A549 (cell line): ENCODE data around the gene MALRD1. TPM values are rescaled to one million over a fixed set of nuclear protein-coding genes. Genes with fewer than 3 reads are reported as not detected.

Source experiments
- ATAC-seq, 2 experiments: fragments of 200-7000 bp in 1 of 2; fragments of >200 bp in 1 of 2; cut with Nextera tagmentation in 1 of 2; cut with Tn5 transposase in 1 of 2; 3 replicates each; pipeline versions ENCODE4 v1.8.0 to v1.9.1; 2018 to 2020; ENCODE audit warnings: mild to moderate bottlenecking in 1 of 2, moderate library complexity in 1 of 2
- CTCF ChIA-PET: fragments of 300-600 bp; sonication (Branson Sonifier 250); formaldehyde crosslinking; extraction: SDS; loops from one replicate; lab custom pipeline; 2021; ENCODE audit warnings: antibody characterized with exemption, inconsistent platforms; lab: Yijun Ruan, JAX
- POLR2A ChIA-PET: fragments of 350-600 bp; formaldehyde crosslinking; extraction: SDS; loops from one replicate; lab custom pipeline; 2021; ENCODE audit warnings: antibody characterized with exemption, inconsistent platforms; lab: Yijun Ruan, JAX
- DNase-seq, 2 experiments: peaks; one replicate each; pipeline versions ENCODE4 v3.0.0 to v3.0.0-alpha.2; 2011 to 2016; ENCODE audit warnings: low read depth in 1 of 2, low spot score in 1 of 2
- FAIRE-seq: peaks from 2 replicates; lab custom pipeline; 2011; peaks lifted over from hg19 to GRCh38; lab: Jason Lieb, UNC
- H3K27ac ChIP-seq, 2 experiments: fragments of >200 bp; sonication (Bioruptor Twin); formaldehyde crosslinking; 3 replicates each; pipeline ENCODE4 v1.5.1; 2016 to 2017
- H3K4me1 ChIP-seq: fragments of >200 bp; sonication (Bioruptor Twin); formaldehyde crosslinking; 3 replicates; pipeline ENCODE4 v1.6.1; 2016
- H3K4me2 ChIP-seq: fragments of >200 bp; sonication (Bioruptor Twin); formaldehyde crosslinking; 3 replicates; pipeline ENCODE4 v1.6.1; 2016
- H3K4me3 ChIP-seq: fragments of >200 bp; sonication (Bioruptor Twin); formaldehyde crosslinking; 3 replicates; pipeline ENCODE4 v1.5.1; 2016
- H3K9me3 ChIP-seq: fragments of >200 bp; sonication (Bioruptor Twin); formaldehyde crosslinking; 3 replicates; pipeline ENCODE4 v1.6.1; 2016
- BCL3 ChIP-seq: fragments of >200 bp; sonication (Bioruptor Twin); formaldehyde crosslinking; IDR thresholded peaks from 3 replicates; pipeline ENCODE4 v1.6.1; 2016
- CBX8 ChIP-seq: fragments of 200-600 bp; sonication (generic); IDR thresholded peaks from 2 replicates; pipeline ENCODE4 v1.6.1; 2016
- CHD4 ChIP-seq: fragments of 200-600 bp; sonication (generic); IDR thresholded peaks from 2 replicates; pipeline ENCODE4 v1.6.1; 2016; ENCODE audit warnings: antibody characterized with exemption, mild to moderate bottlenecking, borderline replicate concordance
- GATA3 ChIP-seq: IDR thresholded peaks from 2 replicates; pipeline ENCODE4 v1.6.1; 2012; ENCODE audit warnings: borderline replicate concordance
- HEYL ChIP-seq: fragments of 250-450 bp; sonication (Bioruptor Pico); IDR thresholded peaks from 2 replicates; pipeline ENCODE4 v1.8.0; 2021; ENCODE audit warnings: mild to moderate bottlenecking, moderate library complexity
- HOXA7 ChIP-seq: fragments of 250-450 bp; sonication (Bioruptor Pico); IDR thresholded peaks from 2 replicates; pipeline ENCODE4 v1.5.0; 2020; ENCODE audit warnings: mild to moderate bottlenecking, moderate library complexity
- HOXB13 ChIP-seq: fragments of 250-450 bp; sonication (Bioruptor Pico); IDR thresholded peaks from 2 replicates; pipeline ENCODE4 v1.5.0; 2020; ENCODE audit warnings: low read depth, mild to moderate bottlenecking, moderate library complexity
- JUN ChIP-seq, 2 experiments: fragments of >200 bp; sonication (Bioruptor Twin); formaldehyde crosslinking; IDR thresholded peaks; 2 replicates in 1 of 2; 3 replicates in 1 of 2; pipeline ENCODE4 v1.6.1; 2016 to 2017
- KDM5A ChIP-seq: fragments of 200-600 bp; sonication (generic); IDR thresholded peaks from 2 replicates; pipeline ENCODE4 v1.6.1; 2016; ENCODE audit warnings: antibody characterized with exemption, mild to moderate bottlenecking
- MAZ ChIP-seq: fragments of 150-350 bp; IDR thresholded peaks from 2 replicates; pipeline ENCODE4 v1.6.1; 2014; ENCODE audit warnings: antibody characterized with exemption, low read depth, low read length, borderline replicate concordance
- NFE2L2 ChIP-seq: fragments of 150-350 bp; conservative IDR thresholded peaks from 2 replicates; pipeline ENCODE4 v1.6.1; 2014; ENCODE audit warnings: low read length
- PBX3 ChIP-seq: IDR thresholded peaks from 2 replicates; pipeline ENCODE4 v1.6.1; 2012
- PHF8 ChIP-seq: fragments of 200-600 bp; sonication (generic); IDR thresholded peaks from 2 replicates; pipeline ENCODE4 v1.6.1; 2016; ENCODE audit warnings: low read depth, mild to moderate bottlenecking, antibody characterized with exemption, moderate library complexity, borderline replicate concordance
- POLR2A ChIP-seq: IDR thresholded peaks from 2 replicates; pipeline ENCODE4 v1.6.1; 2012; ENCODE audit warnings: mild to moderate bottlenecking, low read length
- RCOR1 ChIP-seq: fragments of 150-350 bp; IDR thresholded peaks from 2 replicates; pipeline ENCODE4 v1.6.1; 2014; ENCODE audit warnings: antibody characterized with exemption, low read length, low read depth
- REST ChIP-seq: fragments of 200-600 bp; sonication (generic); IDR thresholded peaks from 2 replicates; pipeline ENCODE4 v1.6.1; 2016; ENCODE audit warnings: antibody characterized with exemption, mild to moderate bottlenecking, moderate library complexity
- RNF2 ChIP-seq: fragments of 200-600 bp; sonication (generic); IDR thresholded peaks from 2 replicates; pipeline ENCODE4 v1.6.1; 2016; ENCODE audit warnings: low read depth, mild to moderate bottlenecking, antibody characterized with exemption, moderate library complexity, borderline replicate concordance
- SMC3 ChIP-seq: fragments of >200 bp; sonication (Bioruptor Twin); formaldehyde crosslinking; IDR thresholded peaks from 3 replicates; pipeline ENCODE4 v1.6.1; 2018; ENCODE audit warnings: inconsistent platforms
- TFCP2L1 ChIP-seq: fragments of 250-450 bp; sonication (Bioruptor Pico); IDR thresholded peaks from 2 replicates; pipeline ENCODE4 v1.5.0; 2021; ENCODE audit warnings: mild to moderate bottlenecking
- ZNF302 ChIP-seq: fragments of 250-450 bp; sonication (Bioruptor Pico); IDR thresholded peaks from 2 replicates; pipeline ENCODE4 v1.9.0; 2021; ENCODE audit warnings: inconsistent platforms, mild to moderate bottlenecking, moderate library complexity
- WGBS: methylation state at CpG from one replicate; pipeline ENCODE4 v1.1.6; 2017; ENCODE audit errors: missing lambda C conversion rate; 5-methylcytosine and 5-hydroxymethylcytosine counted together
- polyA plus RNA-seq, 4 experiments: library from polyadenylated mRNA; depleted of rRNA in 3 of 4; stranded (reverse); fragments of >200 nt; fragmentation: RNase III in 1 of 4; extraction: RNeasy Plus Mini Kit Qiagen cat#74134 plus additional on column Dnase treatment in 1 of 4; gene quantifications; 2 replicates in 3 of 4; 3 replicates in 1 of 4; pipeline ENCODE4 v1.2.3, GENCODE V29; 2011 to 2017

MALRD1 gene
- polyA plus RNA-seq, 2 of the 4 experiments (the other 2 are of a cell fraction): not detected

GRCh38 chr10:19532411-19532810 is 483.8 kb downstream of the MALRD1 start:
- ChIA-PET CTCF (no interaction called here), POLR2A (no interaction called here)
- H3K4me1 ChIP-seq: no peaks in the 10 kb centered on the region
- H3K9me3 ChIP-seq: no peaks in the 10 kb centered on the region
- 23% methylated on average over 3 of the region's 3 CpGs for WGBS
- FAIRE-seq: no peak
- no peak for DNase-seq
- ATAC-seq: no peak
- H3K27ac ChIP-seq: no peak overlapping the region
- H3K4me2 ChIP-seq: no peak overlapping the region
- TF ChIP-seq NFE2L2 (no peak), REST (no peak), RCOR1 (no peak), CBX8 (no peak), RNF2 (no peak), PBX3 (no peak), HOXA7 (CRISPR knock-in tag) (no peak), HOXB13 (CRISPR knock-in tag) (no peak), PHF8 (no peak)
- no peak overlapping the region for H3K4me3 ChIP-seq

- ChIA-PET POLR2A (no interaction called here), CTCF (no interaction called here)
- no peak for TF ChIP-seq ZNF302 (CRISPR knock-in tag)
- no peak for TF ChIP-seq SMC3
- no peak for TF ChIP-seq HEYL
- no peak for TF ChIP-seq POLR2A
- no peak for TF ChIP-seq RCOR1
- no peak for TF ChIP-seq MAZ
- TF ChIP-seq KDM5A: no peak
- no peak for TF ChIP-seq GATA3
- TF ChIP-seq BCL3: no peak
- ATAC-seq (no peak), FAIRE-seq (no peak), DNase-seq (no peak)
- no peaks in the 10 kb centered on the region for H3K4me1 ChIP-seq
- H3K9me3 ChIP-seq: 0 out of 3 replicates have a peak, but pooled peaks cover 2% of the 10 kb centered on the region
- H3K4me3 ChIP-seq: no peak overlapping the region
- 9% methylated on average over 3 of the region's 3 CpGs for WGBS
- no peak overlapping the region for H3K4me2 ChIP-seq
- H3K27ac ChIP-seq: no peak overlapping the region
Measured at GRCh38 chr10:19541299-19541698, 492.7 kb downstream of the MALRD1 start.

GRCh38 chr10:19546224-19546623 is 497.6 kb downstream of the MALRD1 start:
- no peak for TF ChIP-seq JUN (IDR thresholded peaks at IDR 0.05)
- TF ChIP-seq POLR2A: no peak
- TF ChIP-seq KDM5A: no peak
- no peak for TF ChIP-seq TFCP2L1
- no peak for TF ChIP-seq CHD4
- TF ChIP-seq BCL3: no peak
- TF ChIP-seq, all 56 proteins: peak for 0
- FAIRE-seq (no peak), ATAC-seq (no peak), DNase-seq (no peak)
- ChIA-PET CTCF (no interaction called here), POLR2A (no interaction called here)
- Histone ChIP-seq H3K4me2 (no peak overlapping the region), H3K4me1 (no peaks in the 10 kb centered on the region), H3K27ac (no peak overlapping the region), H3K4me3 (no peak overlapping the region), H3K9me3 (0 out of 3 replicates have a peak, but pooled peaks cover 2% of the 10 kb centered on the region)
- WGBS: 48% methylated on average over 3 of the region's 3 CpGs
